AG10803 (cell line): ENCODE data around the gene CD2AP.

Source experiments
- DNase-seq: peaks from one replicate; pipeline ENCODE4 v3.0.0; 2010; ENCODE audit warnings: low read depth
- H3K4me3 ChIP-seq: 2 replicates; pipeline ENCODE4 v1.5.1; 2011; ENCODE audit warnings: mild to moderate bottlenecking, low read length, control low read depth
- TF ChIP-seq, protein P1 (sequence below): conservative IDR thresholded peaks from 2 replicates; pipeline ENCODE4 v1.5.1; 2011; ENCODE audit warnings: mild to moderate bottlenecking, low read length, control low read depth, inconsistent platforms

The CD2AP gene

DNA sequence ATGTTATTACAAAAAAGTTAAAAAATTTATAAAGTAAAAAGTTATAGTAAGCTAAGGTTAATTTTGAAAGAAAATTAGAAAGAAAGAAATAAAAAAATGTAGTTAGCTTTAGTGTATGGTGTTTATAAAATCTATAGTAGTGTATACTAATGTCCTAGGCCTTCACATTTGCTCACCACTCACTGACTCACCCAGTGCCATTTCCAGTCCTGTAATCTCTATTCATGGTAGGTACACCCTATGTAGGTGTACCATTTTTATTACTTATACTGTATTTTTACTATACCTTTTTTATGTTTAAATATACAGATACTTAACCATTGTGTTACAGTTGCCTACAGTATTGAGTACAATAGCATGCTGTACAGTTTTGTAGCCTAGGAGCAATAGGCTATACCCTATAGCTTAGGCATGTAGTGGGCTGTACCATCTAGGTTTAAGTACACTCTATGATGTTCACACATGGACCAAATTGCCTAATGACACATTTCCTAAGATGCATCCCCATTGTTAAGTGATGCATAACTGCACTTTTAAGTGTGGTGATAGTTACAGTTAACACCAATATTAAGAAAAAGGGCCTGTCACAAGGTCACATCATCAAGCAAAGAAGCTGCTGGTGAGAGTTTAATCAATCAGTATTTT, 8.0 kb downstream of the CD2AP start:
- no peak for DNase-seq
- no peak overlapping the region for H3K4me3 ChIP-seq
- TF ChIP-seq, protein P1, sequence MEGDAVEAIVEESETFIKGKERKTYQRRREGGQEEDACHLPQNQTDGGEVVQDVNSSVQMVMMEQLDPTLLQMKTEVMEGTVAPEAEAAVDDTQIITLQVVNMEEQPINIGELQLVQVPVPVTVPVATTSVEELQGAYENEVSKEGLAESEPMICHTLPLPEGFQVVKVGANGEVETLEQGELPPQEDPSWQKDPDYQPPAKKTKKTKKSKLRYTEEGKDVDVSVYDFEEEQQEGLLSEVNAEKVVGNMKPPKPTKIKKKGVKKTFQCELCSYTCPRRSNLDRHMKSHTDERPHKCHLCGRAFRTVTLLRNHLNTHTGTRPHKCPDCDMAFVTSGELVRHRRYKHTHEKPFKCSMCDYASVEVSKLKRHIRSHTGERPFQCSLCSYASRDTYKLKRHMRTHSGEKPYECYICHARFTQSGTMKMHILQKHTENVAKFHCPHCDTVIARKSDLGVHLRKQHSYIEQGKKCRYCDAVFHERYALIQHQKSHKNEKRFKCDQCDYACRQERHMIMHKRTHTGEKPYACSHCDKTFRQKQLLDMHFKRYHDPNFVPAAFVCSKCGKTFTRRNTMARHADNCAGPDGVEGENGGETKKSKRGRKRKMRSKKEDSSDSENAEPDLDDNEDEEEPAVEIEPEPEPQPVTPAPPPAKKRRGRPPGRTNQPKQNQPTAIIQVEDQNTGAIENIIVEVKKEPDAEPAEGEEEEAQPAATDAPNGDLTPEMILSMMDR, result no peak

DNA sequence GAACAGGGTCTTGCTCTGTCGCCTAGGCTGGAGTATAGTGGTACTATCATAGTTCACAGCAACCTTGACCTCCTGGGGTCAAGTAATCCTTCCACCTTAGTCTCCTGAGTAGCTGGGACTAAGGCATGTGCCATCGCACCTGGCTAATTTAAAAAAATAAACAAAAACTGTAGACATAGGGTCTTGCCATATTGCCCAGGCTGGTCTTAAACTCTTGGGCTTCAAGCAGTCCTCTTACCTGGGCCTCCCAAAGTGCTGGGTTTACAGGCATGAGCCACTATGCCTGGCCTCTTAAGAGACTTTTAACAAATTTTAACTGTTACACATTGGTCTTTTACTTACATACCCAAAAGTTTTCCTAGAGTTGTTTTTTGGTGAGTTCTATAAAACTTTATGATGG, 12.4 kb downstream of the CD2AP start:
- TF ChIP-seq, protein P1, result no peak
- H3K4me3 ChIP-seq, result no peak overlapping the region
- no peak for DNase-seq

GRCh38 chr6:47490676-47491075, 13.1 kb downstream of the CD2AP start:
- TF ChIP-seq, protein P1, result no peak

DNA sequence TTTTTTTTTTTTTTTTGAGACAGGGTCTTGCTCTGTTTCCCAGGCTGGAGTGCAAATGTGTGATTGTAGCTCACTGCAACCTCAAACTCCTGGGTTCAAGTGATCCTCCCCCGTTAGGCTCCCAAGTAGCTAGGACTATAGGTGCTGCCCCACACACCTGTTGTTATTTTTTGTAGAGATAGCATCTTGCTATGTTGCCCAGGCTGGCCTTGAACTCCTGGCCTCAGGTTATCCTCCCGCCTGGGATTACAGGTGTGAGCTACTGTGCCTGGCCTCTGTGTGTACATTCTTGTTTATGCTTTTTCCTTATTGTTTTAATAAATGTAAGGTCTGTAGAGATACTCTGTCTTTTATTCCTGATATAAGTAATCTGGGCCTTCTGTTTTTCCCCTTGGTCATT, 14.8 kb downstream of the CD2AP start:
- no peak overlapping the region for H3K4me3 ChIP-seq
- no peak for DNase-seq
- TF ChIP-seq, protein P1, result no peak

More at GRCh38 chr6:47490676-47491075, 13.1 kb downstream of the CD2AP start:
- no peak overlapping the region for H3K4me3 ChIP-seq
- DNase-seq, result no peak

GRCh38 chr6:47495207-47495606, 17.6 kb downstream of the CD2AP start:
- no peak overlapping the region for H3K4me3 ChIP-seq
- TF ChIP-seq, protein P1, result no peak
- DNase-seq, result no peak

DNA sequence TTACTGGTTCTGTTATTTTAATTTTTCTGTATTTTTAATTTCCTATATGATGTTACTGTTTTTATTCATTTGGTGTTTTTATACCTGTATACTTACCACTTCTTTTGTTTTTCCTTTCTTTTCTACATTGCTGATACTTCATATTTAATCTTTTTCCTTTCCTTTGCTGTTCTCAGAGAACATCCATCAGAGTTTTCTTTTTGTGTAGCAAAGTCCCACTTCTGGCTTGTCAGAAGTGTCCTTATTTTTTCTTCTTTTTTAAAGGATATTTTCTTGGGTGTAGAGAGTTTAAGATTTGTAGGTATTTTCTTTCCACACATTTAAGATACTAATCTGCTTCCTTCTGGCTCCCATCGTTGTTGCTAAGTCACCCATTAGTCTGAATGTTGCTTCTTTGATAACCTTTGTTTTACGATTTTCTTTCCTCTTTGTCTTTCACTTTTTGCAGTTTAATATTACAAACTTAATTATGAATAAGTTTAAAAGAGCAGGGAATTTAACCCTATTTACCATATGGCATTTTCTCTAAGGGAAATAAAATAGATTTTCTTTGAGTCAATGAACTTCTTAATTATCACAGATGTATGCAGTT, 18.5 kb downstream of the CD2AP start:
- no peak for DNase-seq
- TF ChIP-seq, protein P1, result no peak
- H3K4me3 ChIP-seq, result no peak overlapping the region

- TF ChIP-seq, protein P1, result no peak
- H3K4me3 ChIP-seq, result no peak overlapping the region
- DNase-seq, result no peak
Measured at GRCh38 chr6:47496935-47497579, 19.5 kb downstream of the CD2AP start.
